H1 (cell line): ENCODE data around the gene TMEM176B. TPM values are rescaled to one million over a fixed set of nuclear protein-coding genes. Genes with fewer than 3 reads are reported as not detected.

Experiments
- RNF2 ChIP-seq: fragments of 200-900, 300-1000 bp; sonication (generic); IDR thresholded peaks from 2 replicates; pipeline ENCODE4 v1.7.1; 2016; ENCODE audit warnings: borderline replicate concordance, low read depth, mild to moderate bottlenecking, antibody characterized with exemption, low read length; ENCODE audit not compliant: poor library complexity, severe bottlenecking; ENCODE audit errors: missing control alignments
- polyA plus RNA-seq, 7 experiments: library from polyadenylated mRNA; depleted of rRNA in 3 of 7; stranded (reverse) in 5 of 7; unstranded in 2 of 7; fragments of >200 nt in 5 of 7; fragments of 200-250 nt in 2 of 7; gene quantifications; 1 replicate in 5 of 7; 2 replicates in 1 of 7; 4 replicates in 1 of 7; pipeline versions ENCODE4 v1.2.1 to v1.2.3, GENCODE V29; 2011 to 2013; ENCODE audit warnings: missing spikeins in 2 of 7, mixed read lengths in 2 of 7
- total RNA-seq: library from RNA; stranded (reverse); fragmentation: NEBNext Ultra II Directional; extraction: Animal tissue kit (Norgen Biotek cat#: 25700); gene quantifications from 2 replicates; pipeline ENCODE4 v1.2.1, GENCODE V29; 2021
- TF ChIP-seq, protein P1 (sequence below): IDR thresholded peaks from 2 replicates; pipeline ENCODE4 v1.6.1; 2012; ENCODE audit warnings: low read length, inconsistent platforms

The TMEM176B gene
- total and polyA plus RNA-seq, 2 of the 8 experiments (the other 6 are each of a cell fraction or from before 2014, with no cell fraction given) = 1.2 to 2.1 TPM

DNA sequence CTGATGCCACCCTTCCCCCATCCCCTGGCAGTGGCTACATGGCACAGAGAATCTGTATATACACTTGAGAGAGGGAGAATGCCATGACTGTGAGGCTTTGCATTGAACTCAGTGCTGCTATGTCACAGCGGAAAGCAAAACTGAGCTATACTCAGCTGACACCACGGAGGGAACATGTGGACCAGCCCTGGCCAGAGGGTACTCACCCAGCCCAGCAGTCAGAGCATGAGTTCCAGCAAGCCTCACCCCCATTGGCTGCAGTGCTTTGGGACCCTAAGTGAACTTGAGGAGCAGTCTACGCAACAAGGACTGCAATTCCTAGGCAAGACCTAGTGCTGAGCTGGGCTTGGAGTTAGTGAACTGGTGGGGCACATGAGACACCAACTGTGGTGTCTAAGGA lies 41.9 kb upstream of the TMEM176B start (continued):
- TF ChIP-seq RNF2 = no peak
- TF ChIP-seq, protein P1, sequence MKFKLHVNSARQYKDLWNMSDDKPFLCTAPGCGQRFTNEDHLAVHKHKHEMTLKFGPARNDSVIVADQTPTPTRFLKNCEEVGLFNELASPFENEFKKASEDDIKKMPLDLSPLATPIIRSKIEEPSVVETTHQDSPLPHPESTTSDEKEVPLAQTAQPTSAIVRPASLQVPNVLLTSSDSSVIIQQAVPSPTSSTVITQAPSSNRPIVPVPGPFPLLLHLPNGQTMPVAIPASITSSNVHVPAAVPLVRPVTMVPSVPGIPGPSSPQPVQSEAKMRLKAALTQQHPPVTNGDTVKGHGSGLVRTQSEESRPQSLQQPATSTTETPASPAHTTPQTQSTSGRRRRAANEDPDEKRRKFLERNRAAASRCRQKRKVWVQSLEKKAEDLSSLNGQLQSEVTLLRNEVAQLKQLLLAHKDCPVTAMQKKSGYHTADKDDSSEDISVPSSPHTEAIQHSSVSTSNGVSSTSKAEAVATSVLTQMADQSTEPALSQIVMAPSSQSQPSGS = no peak
